Head of caudate nucleus (tissue), 42 donors: ENCODE data around the gene SLC8A3.

Experiments used
- DNase-seq, 42 donors: peaks; one replicate each; pipeline versions ENCODE4 v3.0.0 to v3.0.0-alpha.2; 2020 to 2021; ENCODE audit warnings: mixed read lengths in 7 of 42
- intact Hi-C: fragments of 100-400 bp; cut with DNase I; formaldehyde crosslinking; loops from one replicate; pipeline ENCODE4 v1.15.0; 2022

SLC8A3 gene

DNA sequence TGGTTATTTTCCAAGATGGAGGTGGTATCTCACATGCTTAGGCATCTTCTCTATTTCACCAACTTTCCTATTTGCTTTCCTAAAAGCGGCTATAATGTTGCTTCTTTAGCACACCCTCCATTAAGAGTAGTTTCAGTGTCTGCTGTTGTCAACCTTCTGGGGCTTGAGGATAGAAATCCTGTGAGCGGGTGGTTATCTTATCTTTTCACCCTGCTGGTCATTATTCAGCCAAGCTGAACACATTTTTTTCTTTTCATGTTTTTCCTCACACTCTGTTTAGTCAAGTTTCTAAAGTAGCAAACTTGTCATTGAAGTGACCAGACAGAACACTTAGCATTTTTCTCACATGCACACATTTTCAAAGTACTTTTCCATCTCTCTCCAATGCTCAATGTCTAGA lies 104.5 kb downstream of the SLC8A3 start:
- intact Hi-C loops = loop anchor here (10.0 kb wide), 1 partner anchor 231 kb away; no protein-coding TSS in a partner anchor
- no peak for DNase-seq

DNA sequence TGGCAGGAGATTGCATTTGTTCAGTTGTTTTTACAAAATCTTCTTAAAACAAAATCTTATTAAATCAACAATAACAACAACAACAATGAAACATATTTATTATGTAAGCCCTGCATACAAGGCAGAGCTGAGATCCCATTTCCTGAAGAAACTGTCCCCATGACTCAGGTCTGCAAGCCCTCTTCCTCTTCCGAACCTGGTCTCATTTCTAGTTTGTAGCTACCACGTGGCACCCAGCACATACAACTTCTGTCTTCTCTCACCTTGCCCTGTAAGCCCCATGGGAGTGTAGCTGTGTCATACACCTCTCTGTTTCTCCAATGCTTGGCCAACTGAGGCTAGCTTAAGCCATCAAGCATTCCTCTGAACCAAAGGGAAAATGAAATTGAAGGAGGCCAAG lies 106.4 kb downstream of the SLC8A3 start:
- intact Hi-C loops = loop anchor here (10.0 kb wide), 1 partner anchor 232 kb away; no protein-coding TSS in a partner anchor
- peak in 1 of 42 donors; percentile 4 for DNase-seq

DNA sequence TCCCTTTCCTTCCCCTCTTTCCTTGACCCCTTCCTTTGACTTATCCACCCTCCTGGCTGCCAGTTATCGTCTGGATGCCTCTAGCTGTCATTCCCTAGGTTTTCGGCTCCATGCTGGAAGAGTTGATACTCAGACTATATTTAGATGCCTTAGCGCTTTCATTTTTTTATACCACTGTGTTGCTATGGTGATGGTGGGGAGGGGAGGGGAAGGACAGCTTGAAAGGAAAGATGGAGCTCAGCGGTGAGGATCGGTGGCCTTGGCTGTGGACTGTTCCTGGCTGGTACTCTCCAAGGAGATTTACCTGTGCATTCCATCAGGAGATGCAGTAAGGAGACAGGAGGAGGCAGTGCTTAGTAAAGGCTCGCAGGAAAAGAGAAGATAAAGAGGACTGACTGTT lies 108.7 kb downstream of the SLC8A3 start:
- intact Hi-C loops = loop anchor here (10.0 kb wide), 1 partner anchor 235 kb away; no protein-coding TSS in a partner anchor

DNA sequence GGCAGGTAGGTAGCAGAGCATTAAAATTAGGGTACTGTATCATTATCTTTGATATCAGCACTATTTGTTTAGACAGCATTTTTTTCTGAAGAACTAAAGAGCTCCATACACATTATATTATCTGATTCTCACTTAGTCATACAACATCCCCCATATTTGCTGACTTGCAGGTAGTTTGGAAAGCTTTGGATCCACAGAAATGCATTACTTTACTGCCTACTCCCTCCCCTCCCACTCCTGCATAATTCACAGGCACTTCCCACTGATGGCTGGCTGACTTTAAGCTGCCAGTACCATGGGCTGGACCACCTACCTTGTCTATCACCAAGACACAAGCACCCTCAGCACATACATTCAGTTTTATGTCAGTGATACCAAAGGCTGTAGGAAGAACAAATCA lies 110.4 kb downstream of the SLC8A3 start:
- DNase-seq = peak in 2 of 42 donors; percentile 6 to 25

More for the DNA sequence above, 108.7 kb downstream of the SLC8A3 start:
- peak in 1 of 42 donors; percentile 7 for DNase-seq

DNA sequence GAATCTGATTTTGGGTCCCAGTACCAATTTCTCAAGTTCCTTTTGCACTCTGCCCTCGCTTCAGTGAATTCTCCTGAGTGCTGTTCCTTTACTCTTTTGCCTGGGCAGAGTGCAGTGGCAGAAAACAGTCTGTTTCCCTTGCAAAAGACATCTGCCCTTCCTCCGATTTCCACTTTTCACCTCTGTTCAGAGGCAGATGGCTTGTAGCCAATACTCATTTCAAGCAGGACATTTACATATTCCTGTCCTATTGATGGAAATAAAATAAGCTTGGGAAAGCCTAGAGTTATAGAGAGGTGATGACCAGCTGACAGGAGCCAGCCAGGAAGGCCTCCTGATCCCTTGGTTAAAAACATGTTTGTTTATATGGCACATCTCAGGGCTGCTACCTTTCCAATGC lies 111.0 kb downstream of the SLC8A3 start:
- no peak for DNase-seq

More for the DNA sequence above, 110.4 kb downstream of the SLC8A3 start:
- intact Hi-C loops = no loop called here

DNA sequence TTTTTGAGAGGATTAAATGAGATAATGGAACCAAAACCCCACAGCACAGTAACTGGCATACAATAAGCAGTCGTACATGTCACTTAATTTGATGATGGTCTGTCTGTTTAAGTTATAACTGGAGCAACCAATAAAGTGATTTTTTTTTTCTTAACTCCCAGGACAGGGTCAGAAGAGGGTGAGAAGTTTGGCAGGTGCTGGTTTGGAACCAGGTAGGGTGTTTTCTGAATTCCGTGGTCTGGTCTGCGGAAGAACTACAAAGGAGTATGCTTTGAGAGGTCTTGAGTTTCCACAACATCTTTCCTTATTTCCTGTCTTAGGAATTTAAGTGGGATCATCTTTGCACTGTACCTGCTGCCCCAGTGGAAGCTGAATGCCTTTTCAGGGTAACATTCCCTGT lies 111.7 kb downstream of the SLC8A3 start:
- intact Hi-C loops = no loop called here
- no peak for DNase-seq

More for the DNA sequence above, 111.0 kb downstream of the SLC8A3 start:
- intact Hi-C loops = no loop called here

DNA sequence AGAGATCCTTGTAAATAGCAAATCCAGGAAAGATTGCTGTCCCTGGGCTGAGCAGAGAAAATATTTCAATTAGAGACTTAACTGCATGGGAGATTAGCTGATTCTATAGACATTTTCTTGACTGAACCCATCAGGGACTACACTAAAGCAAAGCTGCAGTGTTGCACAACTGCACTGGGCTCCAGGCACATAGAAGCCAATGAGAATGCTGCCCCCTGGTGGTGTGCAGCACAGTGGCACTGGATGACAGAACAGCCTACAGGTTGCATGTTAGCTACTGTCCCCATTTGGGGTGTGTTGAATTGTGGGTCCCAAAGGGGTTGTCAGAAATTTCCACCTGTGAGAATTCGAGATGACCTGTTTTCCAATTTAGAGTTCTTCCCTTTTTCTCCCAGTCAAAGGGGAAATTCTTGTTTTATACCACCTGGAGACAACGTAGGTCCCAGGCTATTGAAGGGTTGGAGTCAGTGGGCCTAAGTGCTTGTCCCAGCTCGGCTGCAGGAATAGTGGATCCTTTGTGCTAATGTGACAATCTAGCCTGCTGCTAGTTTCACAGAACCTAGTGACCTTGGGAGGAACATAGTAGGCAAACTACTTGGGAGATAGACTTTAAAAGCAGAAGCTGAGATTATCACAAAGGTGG lies 114.7 kb downstream of the SLC8A3 start:
- intact Hi-C loops = no loop called here
- DNase-seq = peak; percentile 38 to 87 (median 74)

DNA sequence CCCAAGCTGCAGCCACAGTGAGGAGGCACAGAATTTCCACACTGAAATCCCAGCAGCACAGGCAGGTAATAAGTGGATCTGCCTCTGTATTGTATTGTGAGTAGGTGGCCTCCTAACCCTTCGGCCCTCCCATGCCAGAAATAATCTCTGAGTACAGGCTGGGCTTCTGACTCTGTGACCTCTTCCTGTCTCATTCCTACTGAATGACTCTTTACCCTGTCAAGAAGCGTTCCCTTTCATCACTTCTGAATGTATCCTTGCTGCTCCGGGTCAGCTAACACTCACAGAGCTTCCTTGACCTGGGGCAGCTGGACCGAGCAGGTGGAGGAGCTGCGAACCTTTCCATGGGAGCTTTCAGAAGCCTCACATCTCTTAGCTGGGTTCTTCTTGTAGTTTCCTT lies 119.6 kb downstream of the SLC8A3 start:
- no peak for DNase-seq
- intact Hi-C loops = no loop called here

DNA sequence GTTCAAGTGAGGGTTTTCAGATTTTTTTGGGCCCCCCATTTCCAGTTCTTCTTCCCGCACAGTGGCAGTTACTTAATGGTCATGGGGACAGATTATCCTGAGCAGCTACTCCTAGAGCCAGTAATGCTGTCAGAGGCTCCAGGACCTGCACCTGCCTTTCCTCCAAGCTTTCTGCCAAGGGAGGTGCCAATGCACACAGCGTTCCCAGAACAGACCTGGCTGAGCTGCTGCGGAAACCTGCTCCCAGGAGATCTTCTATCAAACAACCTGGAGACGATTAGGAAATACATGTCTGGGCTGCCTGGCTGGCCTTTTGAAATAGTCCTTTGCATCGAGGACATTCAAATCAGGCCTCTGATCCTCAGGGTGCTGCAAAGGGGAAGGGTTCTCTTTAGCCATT lies 120.9 kb downstream of the SLC8A3 start:
- no peak for DNase-seq

DNA sequence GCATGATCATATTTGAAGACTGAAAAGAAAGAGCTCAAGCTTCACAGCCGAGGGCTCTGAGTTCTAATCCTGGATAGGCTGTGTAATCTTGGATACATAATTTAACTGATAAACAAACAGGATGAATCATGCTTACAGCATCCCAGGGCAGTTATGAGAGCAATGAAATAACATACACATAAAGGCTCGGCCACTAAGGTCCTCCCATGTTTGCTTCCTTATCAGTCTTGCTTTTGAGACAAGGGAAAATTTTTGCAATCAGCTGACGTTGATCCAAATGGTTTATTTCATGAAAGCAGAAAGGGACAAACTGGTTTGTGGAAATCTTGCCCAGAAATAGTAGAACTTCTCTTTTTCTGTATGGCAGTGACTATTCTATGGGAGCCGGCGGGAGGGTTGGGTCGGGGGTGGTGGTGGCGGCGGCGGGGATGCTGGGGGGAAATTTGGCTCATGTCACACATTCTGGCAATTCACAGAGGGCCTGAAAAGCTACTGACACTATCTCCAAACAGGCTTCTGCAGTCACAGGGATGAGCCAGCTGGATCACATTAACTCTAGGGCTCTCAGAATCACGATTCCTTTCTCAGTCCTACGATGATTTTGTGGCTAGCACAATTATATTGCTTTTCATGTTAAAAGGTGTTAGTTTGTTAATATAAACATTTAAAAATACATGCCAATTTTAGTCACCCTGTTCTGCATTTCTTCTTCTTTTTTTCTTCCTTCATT lies 124.5 kb downstream of the SLC8A3 start:
- no peak for DNase-seq
- intact Hi-C loops = no loop called here

More for the DNA sequence above, 120.9 kb downstream of the SLC8A3 start:
- intact Hi-C loops = no loop called here

DNA sequence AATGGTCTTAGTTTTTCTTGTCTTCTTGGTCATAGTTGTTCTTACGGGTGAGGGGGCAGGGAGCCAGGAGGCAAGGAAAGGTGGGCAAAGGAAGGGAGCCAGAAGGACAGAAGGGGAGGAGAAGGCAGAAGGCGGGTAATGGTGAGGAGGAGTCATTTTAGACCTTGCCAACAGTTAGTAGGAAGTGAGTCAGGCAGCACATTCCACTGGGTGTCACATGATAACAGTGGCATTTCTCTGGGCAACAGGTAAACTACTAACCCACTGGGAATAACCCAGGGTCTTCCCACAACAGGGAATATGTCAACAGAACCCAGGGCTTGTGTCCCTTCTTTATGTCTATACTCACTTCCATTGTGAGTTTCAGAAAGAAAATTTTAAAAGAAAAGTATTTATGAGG lies 127.6 kb downstream of the SLC8A3 start:
- no peak for DNase-seq
- intact Hi-C loops = no loop called here

DNA sequence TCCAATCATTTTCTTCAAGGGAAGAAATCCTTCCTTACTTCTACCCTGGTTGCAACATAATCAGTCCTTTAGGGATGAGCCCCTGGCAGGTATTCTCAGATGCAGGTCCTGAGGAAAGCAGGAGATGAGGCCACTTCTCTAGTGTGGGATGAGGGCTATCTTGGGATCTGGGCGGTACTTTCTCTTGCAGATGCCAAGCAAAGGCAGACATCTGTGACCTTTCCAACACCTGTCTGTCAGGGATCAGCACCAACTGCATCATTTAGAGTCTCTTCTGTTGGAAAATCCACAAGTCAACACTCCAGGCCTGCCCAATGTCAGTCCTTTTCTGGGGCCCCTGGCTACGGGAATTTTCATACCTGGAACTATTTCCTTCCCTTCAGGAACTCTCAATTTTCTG lies 129.2 kb downstream of the SLC8A3 start:
- intact Hi-C loops = no loop called here

DNA sequence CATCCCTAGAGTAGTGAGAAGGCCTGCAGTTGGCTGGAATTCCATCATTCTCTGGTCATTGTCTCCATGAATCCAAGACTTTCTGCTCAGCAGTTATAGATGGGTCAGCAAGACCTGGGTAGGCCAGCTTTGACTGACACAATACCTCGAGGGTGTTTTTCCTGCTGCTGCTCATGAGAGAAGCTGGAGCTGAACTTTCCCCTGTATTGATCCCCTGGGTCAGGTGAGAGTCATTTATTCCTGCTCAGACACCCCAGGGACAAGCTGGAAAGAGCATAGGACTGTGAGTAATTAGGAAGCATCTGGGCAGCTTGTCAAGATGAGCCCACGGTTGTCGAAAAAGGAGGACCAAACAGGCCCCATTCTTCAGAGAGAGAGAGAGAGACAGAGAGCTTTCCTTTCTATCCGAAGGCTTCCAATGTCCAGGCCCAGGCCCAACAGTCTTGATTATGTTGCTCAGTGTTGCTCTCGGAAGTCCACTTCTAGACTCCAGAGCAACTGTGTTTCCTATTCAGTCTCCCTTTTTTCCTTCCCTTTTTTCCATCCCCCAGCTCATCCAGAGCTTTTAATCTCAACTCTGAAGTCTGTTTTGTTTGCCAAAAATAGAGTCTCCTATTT lies 131.1 kb downstream of the SLC8A3 start:
- no peak for DNase-seq
- intact Hi-C loops = no loop called here

More for the DNA sequence above, 129.2 kb downstream of the SLC8A3 start:
- no peak for DNase-seq

DNA sequence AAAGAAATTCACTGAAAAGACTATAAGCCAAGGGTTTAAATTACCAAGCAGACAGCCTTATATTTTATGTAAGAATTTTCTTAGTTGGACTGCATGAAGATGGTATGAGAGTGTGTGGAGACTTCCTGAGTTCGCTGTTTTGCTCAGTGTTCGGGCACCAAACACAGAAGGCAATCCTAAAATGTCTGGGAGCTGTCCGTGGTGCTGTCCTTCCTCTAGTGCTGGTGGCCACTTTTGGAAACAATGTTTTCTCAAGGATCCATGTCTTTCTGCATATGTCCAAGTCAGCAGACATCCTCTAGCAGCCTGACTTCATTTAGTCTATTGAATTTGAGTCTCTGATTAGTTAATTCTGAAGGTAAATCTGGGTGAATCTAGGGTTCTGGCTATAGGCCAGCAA lies 135.8 kb downstream of the SLC8A3 start:
- peak in 1 of 42 donors; percentile 43 for DNase-seq
- intact Hi-C loops = no loop called here

DNA sequence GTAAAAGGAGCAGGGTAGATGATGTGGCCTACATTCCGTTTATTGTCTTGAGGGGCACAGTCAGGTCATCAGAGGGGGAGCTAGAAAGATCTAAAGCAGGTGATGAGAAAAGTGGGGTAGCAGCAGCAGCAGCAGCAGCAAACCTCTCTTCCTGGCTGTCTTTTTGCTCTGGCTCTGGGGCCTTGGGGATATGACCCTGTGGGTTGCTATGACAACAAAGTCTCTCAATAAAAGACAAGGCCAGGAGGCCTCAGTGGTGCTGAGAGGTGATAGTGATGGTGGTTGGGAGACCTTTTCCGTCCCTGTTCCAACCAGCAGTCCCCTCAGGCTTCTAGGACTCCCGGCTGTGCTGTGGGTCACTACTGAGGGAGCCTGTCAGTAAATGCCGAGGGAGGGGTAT lies 138.6 kb downstream of the SLC8A3 start:
- DNase-seq = no peak
- intact Hi-C loops = no loop called here

DNA sequence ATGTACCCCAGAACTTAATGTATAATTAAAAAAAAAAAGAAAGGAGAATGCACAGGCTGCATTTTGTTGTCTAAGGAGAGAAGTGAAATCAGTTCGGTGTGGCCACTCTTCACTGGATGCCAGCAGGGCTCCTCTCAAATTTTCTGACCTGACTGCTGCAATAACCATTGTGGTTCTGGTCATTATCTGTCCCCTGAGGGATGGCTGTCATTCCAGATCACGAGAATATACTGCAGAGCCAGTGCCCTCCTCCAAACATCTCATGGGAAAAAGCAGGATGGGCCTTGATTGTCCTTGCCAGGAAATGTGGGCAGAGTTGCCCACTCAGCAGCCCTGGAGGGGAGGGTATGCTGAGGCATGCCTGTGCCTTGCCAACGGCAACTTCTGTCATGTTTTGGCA lies 139.1 kb downstream of the SLC8A3 start:
- DNase-seq = no peak
- intact Hi-C loops = no loop called here

DNA sequence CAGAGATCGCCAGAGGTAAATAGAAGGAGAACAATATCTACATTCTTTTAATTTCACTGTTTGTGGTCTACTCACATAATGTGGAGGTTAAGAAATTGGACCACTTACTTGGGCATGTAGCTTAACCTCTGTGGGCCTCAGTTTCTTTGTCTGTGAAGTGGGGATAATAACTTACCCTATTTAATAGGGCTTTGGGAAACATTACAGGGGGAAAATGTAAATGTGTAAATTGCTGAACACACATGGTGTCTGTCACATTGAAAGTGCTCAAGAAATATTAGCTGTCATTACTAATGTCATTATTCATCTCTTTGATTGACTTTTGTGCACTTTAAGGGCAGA lies 140.5 kb downstream of the SLC8A3 start:
- intact Hi-C loops = no loop called here

DNA sequence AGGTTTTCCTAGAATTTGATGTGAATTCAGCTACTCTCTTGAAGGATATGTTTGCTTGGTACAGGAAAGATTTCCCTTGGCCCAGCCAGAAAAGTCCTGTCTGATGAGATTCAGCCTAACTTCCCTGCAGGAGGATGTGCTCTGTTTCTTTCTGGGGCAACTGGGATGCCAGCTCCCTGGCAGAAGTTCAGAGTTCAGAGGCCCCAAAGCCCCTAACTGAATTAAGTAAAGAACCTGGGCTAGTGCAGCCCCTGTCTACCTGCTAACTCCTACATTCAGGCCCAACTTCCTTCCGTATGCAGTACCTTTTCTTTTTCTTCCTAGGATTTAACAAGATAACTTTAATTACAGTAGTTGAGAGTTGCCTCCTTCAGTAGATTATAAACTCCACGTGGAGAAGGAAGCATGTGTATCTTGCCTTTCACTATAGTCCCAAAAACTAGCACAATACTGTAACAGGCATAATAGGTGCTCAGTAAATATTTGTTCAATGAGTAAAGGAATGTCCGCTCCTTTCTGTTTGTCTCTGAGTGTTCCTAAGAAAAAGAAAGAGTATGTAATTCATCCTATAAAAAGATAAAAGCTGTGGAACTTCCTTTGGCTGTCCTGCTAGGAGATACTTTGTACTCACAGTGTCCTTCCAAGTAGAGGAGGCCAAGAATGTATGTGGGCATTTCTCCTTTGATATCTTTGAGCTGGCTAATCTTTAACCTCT lies 141.0 kb downstream of the SLC8A3 start:
- no peak for DNase-seq
- intact Hi-C loops = no loop called here

More for the DNA sequence above, 140.5 kb downstream of the SLC8A3 start:
- no peak for DNase-seq

DNA sequence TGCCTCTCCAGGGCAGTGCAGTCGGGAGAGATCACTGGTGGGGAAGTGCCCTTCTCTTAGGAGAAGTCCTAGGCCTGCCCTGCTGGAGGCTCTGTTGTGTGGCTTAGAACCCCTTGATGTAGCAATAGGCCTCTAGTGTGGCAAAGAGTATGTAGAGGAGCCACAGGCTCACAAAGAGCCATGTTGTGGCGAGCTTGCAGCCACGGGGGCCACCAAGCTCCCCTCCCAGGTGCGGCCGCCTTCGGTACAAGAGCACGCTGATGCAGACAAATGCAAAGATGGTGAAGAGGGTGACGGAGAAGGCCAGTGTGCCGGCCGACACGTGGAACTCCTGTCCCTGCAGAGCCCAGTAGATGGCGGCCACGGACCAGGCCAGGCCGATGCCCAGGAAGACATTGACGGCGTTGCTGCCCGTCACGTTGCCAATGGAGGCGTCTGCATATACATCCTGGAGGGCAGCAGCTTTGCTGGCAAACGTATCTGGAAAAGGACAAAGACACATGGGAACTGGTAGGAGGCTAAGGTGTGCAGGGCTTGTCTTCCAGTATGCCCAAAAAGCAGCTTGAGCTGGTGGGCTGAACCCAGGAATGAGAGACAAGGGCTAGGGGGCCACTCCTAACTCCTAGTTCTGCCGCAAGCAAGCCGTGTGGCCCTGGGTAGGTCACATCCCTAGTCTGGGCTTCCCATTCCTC lies 142.8 kb downstream of the SLC8A3 start:
- intact Hi-C loops = no loop called here
- DNase-seq = peak; percentile 21 to 88 (median 72)
